ENCODE data around the gene NAT14. TPM values are rescaled to one million over a fixed set of nuclear protein-coding genes. Genes with fewer than 3 reads are reported as not detected.

The NAT14 gene
- polyA plus RNA-seq, 1 experiment: 34.8 TPM

GRCh38 chr19:55459950-55460657 is 24.9 kb upstream of the NAT14 start:
- no peaks in the 10 kb centered on the region for H3K27me3 ChIP-seq (ENCODE audit: control insufficient read depth, insufficient read depth, low read length)
- ChIA-PET CTCF (interaction anchor here (1.1 to 3.3 kb wide), 5 partner anchors 8 to 319 kb away, joined by 3 to 14 read pairs (median 7); partner anchors contain the start of gene ZNF628), POLR2A (no interaction called here)
- peaks cover 3% of the 10 kb centered on the region for H3K36me3 ChIP-seq (ENCODE audit: control insufficient read depth, insufficient read depth, low read length)
- peak overlapping the region; percentile 67 for H3K4me3 ChIP-seq (ENCODE audit: low read depth, low read length)
- DNase-seq (ENCODE audit: low read depth): no peak
- no peak for TF ChIP-seq CTCF (IDR thresholded peaks at IDR 0.05; ENCODE audit: insufficient read depth, low read depth, low read length)

- ChIA-PET CTCF (interaction anchor here (1.1 to 3.3 kb wide), 3 partner anchors 16 to 43 kb away, joined by 3 to 14 read pairs (median 4); partner anchors contain the start of gene ZNF628), POLR2A (no interaction called here)
- peak; percentile 34 for DNase-seq (ENCODE audit: low read depth)
- no peak for TF ChIP-seq CTCF (IDR thresholded peaks at IDR 0.05; ENCODE audit: insufficient read depth, low read depth, low read length)
- no peaks in the 10 kb centered on the region for H3K27me3 ChIP-seq (ENCODE audit: control insufficient read depth, insufficient read depth, low read length)
- peaks cover 1% of the 10 kb centered on the region; the same call in 1 of the 2 replicates for H3K36me3 ChIP-seq (ENCODE audit: control insufficient read depth, insufficient read depth, low read length)
- peak overlapping the region; percentile 67 for H3K4me3 ChIP-seq (ENCODE audit: low read depth, low read length)
Observed at GRCh38 chr19:55460670-55461258, 24.2 kb upstream of the NAT14 start.

- DNase-seq (ENCODE audit: low read depth): peak; percentile 98
- CTCF ChIA-PET: interaction anchor here (0.6 to 1.1 kb wide), 5 partner anchors 10 to 111 kb away, joined by 3 to 6 read pairs (median 3); no protein-coding TSS in a partner anchor
- H3K27me3 ChIP-seq (ENCODE audit: control insufficient read depth, insufficient read depth, low read length): no peaks in the 10 kb centered on the region
- POLR2A ChIA-PET: interaction anchor here (0.6 to 0.8 kb wide), 2 partner anchors 14 to 138 kb away, joined by 3 to 9 read pairs; partner anchors contain the start of gene ZNF524
- no peaks in the 10 kb centered on the region; the same call in 1 of the 2 replicates for H3K36me3 ChIP-seq (ENCODE audit: control insufficient read depth, insufficient read depth, low read length)
- H3K4me3 ChIP-seq (ENCODE audit: low read depth, low read length): peak within 1 kb of the TSS; percentile 67
- no peak for TF ChIP-seq CTCF (IDR thresholded peaks at IDR 0.05; ENCODE audit: insufficient read depth, low read depth, low read length)
Observed at GRCh38 chr19:55461259-55461973, 23.6 kb upstream of the NAT14 start, which contains the start of gene ISOC2. Gene ISOC2 (minus strand): TSS chr19:55461642. CDS start chr19:55456486, 5,156 bp downstream.

- POLR2A ChIA-PET: interaction anchor here (0.6 to 0.8 kb wide), 2 partner anchors 13 to 138 kb away, joined by 3 to 9 read pairs; partner anchors contain the start of gene ZNF524
- CTCF ChIA-PET: interaction anchor here (0.6 to 1.1 kb wide), 5 partner anchors 9 to 112 kb away, joined by 3 to 6 read pairs (median 3); no protein-coding TSS in a partner anchor
- peak overlapping the region; percentile 55 for H3K4me3 ChIP-seq (ENCODE audit: low read depth, low read length)
- H3K27me3 ChIP-seq (ENCODE audit: control insufficient read depth, insufficient read depth, low read length): no peaks in the 10 kb centered on the region
- TF ChIP-seq CTCF (IDR thresholded peaks at IDR 0.05; ENCODE audit: insufficient read depth, low read depth, low read length): no peak
- DNase-seq (ENCODE audit: low read depth): no peak
- no peaks in the 10 kb centered on the region for H3K36me3 ChIP-seq (ENCODE audit: control insufficient read depth, insufficient read depth, low read length)
Observed at GRCh38 chr19:55461974-55462626, 22.9 kb upstream of the NAT14 start.
